Measurements from ENCODE around the gene SCRN2. TPM values are rescaled to one million over a fixed set of nuclear protein-coding genes. Genes with fewer than 3 reads are reported as not detected.

SCRN2 gene
- total and polyA plus RNA-seq, 2 donors (not counting 3 experiments of a cell fraction or from before 2014, with no cell fraction given) = 31.7 to 48.9 TPM

GRCh38 chr17:47813077-47813476 lies 28.0 kb downstream of the SCRN2 start:
- no peaks in the 10 kb centered on the region for H3K79me2 ChIP-seq (ENCODE audit: control insufficient read depth, insufficient read depth, low read length)
- no peaks in the 10 kb centered on the region for H3K9me3 ChIP-seq (replicated peaks; ENCODE audit: control insufficient read depth, insufficient read depth, low read length)
- no peaks in the 10 kb centered on the region for H3K27me3 ChIP-seq (ENCODE audit: control insufficient read depth in 2 of 2, insufficient read depth in 2 of 2, low read length in 2 of 2)
- H3K27ac ChIP-seq (ENCODE audit: insufficient read depth, low read depth, low read length) = no peak overlapping the region
- H2AFZ ChIP-seq (ENCODE audit: low read depth, low read length) = no peak overlapping the region
- H3K36me3 ChIP-seq (ENCODE audit: control insufficient read depth in 2 of 2, extremely low read depth in 1 of 2, insufficient read depth in 2 of 2, low read length in 2 of 2) = peaks cover 7 to 63% of the 10 kb centered on the region in 2 experiments
- no peaks in the 10 kb centered on the region for H4K20me1 ChIP-seq (replicated peaks; ENCODE audit: control insufficient read depth, extremely low read depth, insufficient read depth, low read length)
- H3K9ac ChIP-seq (replicated peaks; ENCODE audit: extremely low read depth, insufficient read depth, low read length) = no peak overlapping the region
- no peaks in the 10 kb centered on the region for H3K9me1 ChIP-seq (replicated peaks; ENCODE audit: control insufficient read depth, extremely low read depth, insufficient read depth, low read length)
- no peak for DNase-seq (ENCODE audit: low read depth, low spot score)
- POLR2A ChIA-PET = no interaction called here
- dilution Hi-C loops (cut with MboI; ENCODE audit: extremely low pct_ligation_motif_present, low sequenced_read_pairs) (no loop called here), intact Hi-C loops (cut with micrococcal nuclease) (no loop called here)
- no peak for FAIRE-seq
- no peak overlapping the region for H3K4me3 ChIP-seq (replicated peaks in 1 of 3; ENCODE audit: insufficient read depth in 1 of 3, low read depth in 1 of 3, low read length in 3 of 3)
- BruUV-seq (replicated peaks) = no TSS peak
- H3K4me2 ChIP-seq (ENCODE audit: insufficient read depth, low read length) = no peak overlapping the region
- TF ChIP-seq MYC (IDR thresholded peaks at IDR 0.05; ENCODE audit: low read depth, low read length) (no peak), POLR2AphosphoS5 (IDR thresholded peaks at IDR 0.05; ENCODE audit: insufficient read depth, low read depth, low read length) (no peak), GATA2 (IDR thresholded peaks at IDR 0.05; ENCODE audit: insufficient read depth, insufficient read length, low read depth, low read length) (no peak), EZH2 (IDR thresholded peaks at IDR 0.05; ENCODE audit: borderline replicate concordance, low read depth, low read length, severe bottlenecking) (no peak), FOS (IDR thresholded peaks at IDR 0.05; ENCODE audit: borderline replicate concordance, insufficient read depth, low read length) (no peak)
- CTCF ChIA-PET = no interaction called here
- H3K4me1 ChIP-seq (ENCODE audit: control insufficient read depth, extremely low read depth, insufficient read depth, low read length) = peaks cover 9% of the 10 kb centered on the region

GRCh38 chr17:47812146-47812920 lies 28.7 kb downstream of the SCRN2 start:
- no peaks in the 10 kb centered on the region for H3K27me3 ChIP-seq (ENCODE audit: control insufficient read depth in 2 of 2, insufficient read depth in 2 of 2, low read length in 2 of 2)
- POLR2A ChIA-PET = no interaction called here
- peaks cover 7 to 61% of the 10 kb centered on the region in 2 experiments for H3K36me3 ChIP-seq (ENCODE audit: control insufficient read depth in 2 of 2, extremely low read depth in 1 of 2, insufficient read depth in 2 of 2, low read length in 2 of 2)
- CTCF ChIA-PET = interaction anchor here (1.0 kb wide), 1 partner anchor 78 kb away, joined by 4 read pairs; no protein-coding TSS in a partner anchor
- intact Hi-C loops (cut with micrococcal nuclease) (no loop called here), dilution Hi-C loops (cut with MboI; ENCODE audit: extremely low pct_ligation_motif_present, low sequenced_read_pairs) (no loop called here)
- no peaks in the 10 kb centered on the region for H4K20me1 ChIP-seq (replicated peaks; ENCODE audit: control insufficient read depth, extremely low read depth, insufficient read depth, low read length)
- H3K4me2 ChIP-seq (ENCODE audit: insufficient read depth, low read length) = no peak overlapping the region
- H3K79me2 ChIP-seq (ENCODE audit: control insufficient read depth, insufficient read depth, low read length) = no peaks in the 10 kb centered on the region
- no peak overlapping the region for H3K27ac ChIP-seq (ENCODE audit: insufficient read depth, low read depth, low read length)
- H3K4me1 ChIP-seq (ENCODE audit: control insufficient read depth, extremely low read depth, insufficient read depth, low read length) = peaks cover 9% of the 10 kb centered on the region
- H3K9ac ChIP-seq (replicated peaks; ENCODE audit: extremely low read depth, insufficient read depth, low read length) = no peak overlapping the region
- BruUV-seq (replicated peaks) = no TSS peak
- H3K4me3 ChIP-seq (replicated peaks in 1 of 3; ENCODE audit: insufficient read depth in 1 of 3, low read depth in 1 of 3, low read length in 3 of 3) = no peak overlapping the region
- no peak for DNase-seq (ENCODE audit: low read depth, low spot score)
- H3K9me1 ChIP-seq (replicated peaks; ENCODE audit: control insufficient read depth, extremely low read depth, insufficient read depth, low read length) = no peaks in the 10 kb centered on the region
- no peak for TF ChIP-seq POLR2A (IDR thresholded peaks at IDR 0.05; ENCODE audit: low read depth, low read length)
- TF ChIP-seq FOS (IDR thresholded peaks at IDR 0.05; ENCODE audit: borderline replicate concordance, insufficient read depth, low read length) = no peak
- no peak for TF ChIP-seq CTCF (IDR thresholded peaks at IDR 0.05; ENCODE audit: extremely low read depth in 1 of 2, insufficient read depth in 1 of 2, low read depth in 1 of 2, low read length in 2 of 2)
- TF ChIP-seq POLR2AphosphoS5 (IDR thresholded peaks at IDR 0.05; ENCODE audit: insufficient read depth, low read depth, low read length) = no peak
- no peak for TF ChIP-seq MYC (IDR thresholded peaks at IDR 0.05; ENCODE audit: low read depth, low read length)
- TF ChIP-seq GATA2 (IDR thresholded peaks at IDR 0.05; ENCODE audit: insufficient read depth, insufficient read length, low read depth, low read length) = no peak
- no peak for TF ChIP-seq JUN (IDR thresholded peaks at IDR 0.05; ENCODE audit: borderline replicate concordance, insufficient read depth, insufficient read length, low read depth)
- TF ChIP-seq EZH2 (IDR thresholded peaks at IDR 0.05; ENCODE audit: borderline replicate concordance, low read depth, low read length, severe bottlenecking) = no peak
- TF ChIP-seq MAX (IDR thresholded peaks at IDR 0.05; ENCODE audit: insufficient read depth, insufficient read length) = no peak
- H2AFZ ChIP-seq (ENCODE audit: low read depth, low read length) = no peak overlapping the region
- FAIRE-seq = no peak
- H3K9me3 ChIP-seq (replicated peaks; ENCODE audit: control insufficient read depth, insufficient read depth, low read length) = no peaks in the 10 kb centered on the region

Data from endothelial cell of umbilical vein (primary cell).